K562 (cell line): ENCODE data around the gene CHD2. TPM values are rescaled to one million over a fixed set of nuclear protein-coding genes. Genes with fewer than 3 reads are reported as not detected.

Experiments used
- CC2D1A ChIP-seq: fragments of 450-650 bp; IDR thresholded peaks from 2 replicates; pipeline ENCODE4 v1.6.1; 2017; ENCODE audit warnings: mild to moderate bottlenecking
- DACH1 ChIP-seq: fragments of 450-650 bp; IDR thresholded peaks from 2 replicates; pipeline ENCODE4 v1.6.1; 2018; ENCODE audit not compliant: partially characterized antibody
- DNMT1 ChIP-seq: fragments of 450-650 bp; IDR thresholded peaks from 2 replicates; pipeline ENCODE4 v1.6.1; 2016; ENCODE audit warnings: antibody characterized with exemption, mild to moderate bottlenecking
- FOSL1 ChIP-seq: fragments of 200-800 bp; sonication (Bioruptor generic); conservative IDR thresholded peaks from 2 replicates; pipeline ENCODE4 v1.6.1; 2016; ENCODE audit warnings: missing genetic modification characterization, missing compliant biosample characterization
- IRF1 ChIP-seq: sonication (generic); formaldehyde crosslinking; IDR thresholded peaks from 2 replicates; pipeline ENCODE4 v1.8.0; 2022; ENCODE audit warnings: missing genetic modification reagents, mild to moderate bottlenecking, borderline replicate concordance
- MEIS2 ChIP-seq: fragments of 450-650 bp; IDR thresholded peaks from 2 replicates; pipeline ENCODE4 v1.6.1; 2014; ENCODE audit warnings: mild to moderate bottlenecking; ENCODE audit not compliant: partially characterized antibody
- MLLT1 ChIP-seq, 2 experiments: fragments of 450-650 bp; IDR thresholded peaks; 2 replicates each; pipeline ENCODE4 v1.6.1; 2016
- NCOA1 ChIP-seq: fragments of 450-650 bp; IDR thresholded peaks from 2 replicates; pipeline ENCODE4 v1.6.1; 2016; ENCODE audit warnings: low read depth
- NR2F6 ChIP-seq: fragments of 450-650 bp; formaldehyde crosslinking; IDR thresholded peaks from 2 replicates; pipeline ENCODE4 v1.4.0; 2020; ENCODE audit warnings: mild to moderate bottlenecking
- POLR2A ChIP-seq: fragments of 450-650 bp; conservative IDR thresholded peaks from 2 replicates; pipeline ENCODE4 v1.6.1; 2016
- RAD21 ChIP-seq, 2 experiments: fragments of 250-450 bp in 1 of 2; fragments of 450-650 bp in 1 of 2; sonication (Bioruptor Pico) in 1 of 2; formaldehyde crosslinking in 1 of 2; IDR thresholded peaks in 1 of 2; conservative IDR thresholded peaks in 1 of 2; 2 replicates each; pipeline versions ENCODE4 v1.4.0 to v1.8.0; 2020 to 2022; ENCODE audit warnings: mild to moderate bottlenecking in 2 of 2, moderate library complexity in 1 of 2
- RNF219 ChIP-seq: fragments of 250-450 bp; sonication (Bioruptor Pico); IDR thresholded peaks from 2 replicates; pipeline ENCODE4 v1.5.0; 2022; ENCODE audit warnings: mild to moderate bottlenecking
- SAP30 ChIP-seq: fragments of 200-600 bp; sonication (generic); IDR thresholded peaks from 2 replicates; pipeline ENCODE4 v1.6.1; 2012; ENCODE audit warnings: borderline replicate concordance, low read depth, mild to moderate bottlenecking, moderate library complexity, low read length, control low read depth, inconsistent platforms; ENCODE audit not compliant: insufficient read depth, poor library complexity, severe bottlenecking
- SP1 ChIP-seq: sonication (generic); formaldehyde crosslinking; IDR thresholded peaks from 2 replicates; pipeline ENCODE4 v1.8.1; 2022; ENCODE audit warnings: mild to moderate bottlenecking, missing genetic modification reagents
- TFE3 ChIP-seq: fragments of 450-650 bp; formaldehyde crosslinking; IDR thresholded peaks from 2 replicates; pipeline ENCODE4 v1.4.0; 2020; ENCODE audit warnings: mild to moderate bottlenecking, mixed read lengths
- ZKSCAN3 ChIP-seq: fragments of 250-450 bp; sonication (Bioruptor Pico); IDR thresholded peaks from 2 replicates; pipeline ENCODE4 v1.4.0; 2020
- ZNF511 ChIP-seq: sonication (generic); formaldehyde crosslinking; IDR thresholded peaks from 2 replicates; pipeline ENCODE4 v1.8.0; 2022; ENCODE audit warnings: mild to moderate bottlenecking, missing genetic modification reagents
- ZNF780A ChIP-seq: fragments of 250-450 bp; sonication (Bioruptor Pico); IDR thresholded peaks from 2 replicates; pipeline ENCODE4 v1.5.0; 2021; ENCODE audit warnings: mild to moderate bottlenecking
- polyA plus RNA-seq, 8 experiments: library from polyadenylated mRNA; depleted of rRNA in 4 of 8; stranded (reverse) in 5 of 8; unstranded in 3 of 8; fragments of >200 nt; fragmentation: Nextera tagmentation in 2 of 8; fragmentation: Illumina TruSeq in 1 of 8; extraction: Ambion mirVana in 2 of 8; extraction: Trizol in 1 of 8; gene quantifications; 2 replicates each; pipeline versions ENCODE4 v1.2.1 to v1.2.3, GENCODE V29; 2011 to 2014; ENCODE audit warnings: inconsistent platforms in 1 of 8, missing spikeins in 1 of 8
- total RNA-seq, 7 experiments: library from RNA; depleted of rRNA in 6 of 7; stranded (reverse); fragments of >200 nt in 6 of 7; fragmentation: Illumina TruSeq in 2 of 7; extraction: Trizol in 2 of 7; gene quantifications; 2 replicates each; pipeline versions ENCODE4 v1.2.1 to v1.2.3, GENCODE V29; 2011 to 2021; ENCODE audit warnings: low replicate concordance in 1 of 7

CHD2 gene
- total and polyA plus RNA-seq, 9 of the 15 experiments (the other 6 are each of a cell fraction or from before 2014, with no cell fraction given): 38.9 to 70.8 (median 56.2) TPM

- no peak for TF ChIP-seq IRF1 (CRISPR knock-in tag)
- no peak for TF ChIP-seq POLR2A
- peak; percentile 59; the same call in 1 of the 2 replicates for TF ChIP-seq NR2F6 (CRISPR knock-in tag)
- no peak for TF ChIP-seq RAD21 (CRISPR knock-in tag; conservative IDR thresholded peaks at IDR 0.05 in 1 of 2, IDR thresholded peaks at IDR 0.05 in 1 of 2)
- peak; percentile 93 to 95 for TF ChIP-seq MLLT1 (IDR thresholded peaks at IDR 0.05)
- TF ChIP-seq ZNF511: no peak
- peak; percentile 62 for TF ChIP-seq DACH1
- no peak for TF ChIP-seq CC2D1A
- no peak for TF ChIP-seq ZNF780A (CRISPR knock-in tag)
- peak; percentile 39; the same call in 1 of the 2 replicates for TF ChIP-seq SP1 (CRISPR knock-in tag)
- TF ChIP-seq SAP30: peak; percentile 23
- TF ChIP-seq ZKSCAN3 (CRISPR knock-in tag): no peak
- TF ChIP-seq TFE3 (CRISPR knock-in tag): no peak
- TF ChIP-seq NCOA1: no peak
- no peak; the same call in 1 of the 2 replicates for TF ChIP-seq DNMT1
- peak; percentile 23; the same call in 1 of the 2 replicates for TF ChIP-seq FOSL1 (tag)
- TF ChIP-seq RNF219: no peak
- peak; percentile 10 for TF ChIP-seq MEIS2
Measured at GRCh38 chr15:92901072-92901761, 1.1 kb downstream of the CHD2 start (continued).
